Neural progenitor cell (in vitro differentiated cells): ENCODE results near the gene NGRN. TPM values are rescaled to one million over a fixed set of nuclear protein-coding genes. Genes with fewer than 3 reads are reported as not detected.

ENCODE experiments used
- DNase-seq: peaks from one replicate; pipeline ENCODE4 v3.0.0-alpha.2; 2016; ENCODE audit warnings: low spot score
- H2AFZ ChIP-seq: fragments of 200-600 bp; sonication (generic); replicated peaks from 2 replicates; pipeline ENCODE4 v1.6.1; 2016; ENCODE audit warnings: antibody characterized with exemption
- H3F3A ChIP-seq: fragments of 200-600 bp; sonication (generic); 2 replicates; pipeline ENCODE4 v1.6.1; 2016; ENCODE audit warnings: antibody characterized with exemption, low read depth
- H3K27ac ChIP-seq: fragments of 200-600 bp; sonication (generic); 2 replicates; pipeline ENCODE4 v1.5.1; 2016; ENCODE audit warnings: mild to moderate bottlenecking
- H3K27me3 ChIP-seq: fragments of 200-600 bp; sonication (generic); 2 replicates; pipeline ENCODE4 v1.6.1; 2016; ENCODE audit warnings: mild to moderate bottlenecking, moderate library complexity
- H3K36me3 ChIP-seq: fragments of 200-600 bp; sonication (generic); 2 replicates; pipeline ENCODE4 v1.5.1; 2016
- H3K4me1 ChIP-seq: fragments of 200-600 bp; sonication (generic); 2 replicates; pipeline ENCODE4 v1.6.1; 2016; ENCODE audit warnings: mixed run types
- H3K4me2 ChIP-seq: fragments of 200-600 bp; sonication (generic); 2 replicates; pipeline ENCODE4 v1.6.1; 2016
- H3K4me3 ChIP-seq: fragments of 200-600 bp; sonication (generic); 2 replicates; pipeline ENCODE4 v1.5.1; 2016
- H3K79me2 ChIP-seq: fragments of 200-600 bp; sonication (generic); 2 replicates; pipeline ENCODE4 v1.6.1; 2016; ENCODE audit warnings: low read depth
- H3K9ac ChIP-seq: fragments of 200-600 bp; sonication (generic); 2 replicates; pipeline ENCODE4 v1.6.1; 2016
- H3K9me3 ChIP-seq: fragments of 200-600 bp; sonication (generic); 2 replicates; pipeline ENCODE4 v1.5.1; 2016; ENCODE audit warnings: low read depth
- H4K20me1 ChIP-seq: fragments of 200-600 bp; sonication (generic); 2 replicates; pipeline ENCODE4 v1.6.1; 2016; ENCODE audit warnings: low read depth
- H3K27ac Mint-ChIP-seq: 3 replicates; pipeline ENCODE4 v1.8.0; 2021; ENCODE audit warnings: mixed read lengths
- H3K27me3 Mint-ChIP-seq: 2 replicates; pipeline ENCODE4 v1.8.0; 2022; ENCODE audit warnings: low read depth, mild to moderate bottlenecking, inconsistent platforms, moderate library complexity, mixed read lengths; ENCODE audit not compliant: insufficient read depth
- H3K36me3 Mint-ChIP-seq: 3 replicates; pipeline ENCODE4 v1.8.0; 2021; ENCODE audit warnings: mixed read lengths
- H3K4me1 Mint-ChIP-seq: 3 replicates; pipeline ENCODE4 v1.8.0; 2021; ENCODE audit warnings: mixed read lengths
- H3K4me3 Mint-ChIP-seq: 3 replicates; pipeline ENCODE4 v1.8.0; 2021; ENCODE audit warnings: mild to moderate bottlenecking, moderate library complexity, mixed read lengths
- H3K9me3 Mint-ChIP-seq: 3 replicates; pipeline ENCODE4 v1.8.0; 2020; ENCODE audit warnings: mixed read lengths
- EZH2 ChIP-seq: fragments of 200-600 bp; sonication (generic); IDR thresholded peaks from 2 replicates; pipeline ENCODE4 v1.6.1; 2017; ENCODE audit warnings: antibody characterized with exemption, mild to moderate bottlenecking, moderate library complexity
- EZH2phosphoT487 ChIP-seq: fragments of 200-600 bp; sonication (generic); IDR thresholded peaks from 2 replicates; pipeline ENCODE4 v1.6.1; 2017; ENCODE audit warnings: antibody characterized with exemption
- total RNA-seq: library from RNA; depleted of rRNA; stranded (reverse); fragments of >200 nt; gene quantifications from 2 replicates; pipeline ENCODE4 v1.2.3, GENCODE V29; 2015; ENCODE audit warnings: low replicate concordance
- TF ChIP-seq, protein P1 (sequence below): fragments of 200-600 bp; sonication (generic); IDR thresholded peaks from 2 replicates; pipeline ENCODE4 v1.5.1; 2017; ENCODE audit warnings: antibody characterized with exemption, mild to moderate bottlenecking

NGRN gene
- total RNA-seq, 1 donor from 2014 or later: 47.8 TPM

DNA sequence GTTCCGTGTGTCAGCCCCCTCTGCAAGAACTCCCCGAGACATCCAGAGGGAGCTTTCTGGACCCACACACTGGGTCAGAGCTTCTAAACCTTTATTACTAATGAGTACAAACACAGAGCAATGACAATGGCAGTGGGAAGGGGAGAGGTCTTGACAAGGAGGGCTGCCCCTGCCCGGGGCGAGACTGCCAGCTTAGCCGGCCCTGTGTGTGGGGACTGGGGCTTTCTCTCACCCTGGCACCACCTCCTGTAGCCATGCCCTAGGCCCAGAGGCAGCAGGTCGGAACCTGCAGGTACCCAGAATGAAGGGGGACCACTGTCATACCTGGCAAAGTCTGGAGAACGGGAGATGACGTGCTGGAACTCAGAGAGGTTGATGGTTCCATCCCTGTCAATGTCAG, 34.9 kb upstream of the NGRN start:
- Histone ChIP-seq H3K4me2 (no peak overlapping the region), H3K27ac (no peak overlapping the region), H4K20me1 (peaks cover 7% of the 10 kb centered on the region), H3K79me2 (no peaks in the 10 kb centered on the region), H2AFZ (no peak overlapping the region), H3K4me3 (no peak overlapping the region), H3K4me1 (no peaks in the 10 kb centered on the region), H3K36me3 (no peaks in the 10 kb centered on the region), H3K27me3 (peaks cover 11% of the 10 kb centered on the region), H3F3A (peaks cover 6% of the 10 kb centered on the region), H3K9ac (no peak overlapping the region), H3K9me3 (no peaks in the 10 kb centered on the region)
- H3K9me3 Mint-ChIP-seq: no peaks in the 10 kb centered on the region
- H3K27me3 Mint-ChIP-seq: peaks cover 3% of the 10 kb centered on the region
- H3K27ac Mint-ChIP-seq: no peak overlapping the region
- no peak overlapping the region for H3K4me3 Mint-ChIP-seq
- peaks cover 17% of the 10 kb centered on the region for H3K4me1 Mint-ChIP-seq
- peaks cover 12% of the 10 kb centered on the region for H3K36me3 Mint-ChIP-seq
- TF ChIP-seq, protein P1, sequence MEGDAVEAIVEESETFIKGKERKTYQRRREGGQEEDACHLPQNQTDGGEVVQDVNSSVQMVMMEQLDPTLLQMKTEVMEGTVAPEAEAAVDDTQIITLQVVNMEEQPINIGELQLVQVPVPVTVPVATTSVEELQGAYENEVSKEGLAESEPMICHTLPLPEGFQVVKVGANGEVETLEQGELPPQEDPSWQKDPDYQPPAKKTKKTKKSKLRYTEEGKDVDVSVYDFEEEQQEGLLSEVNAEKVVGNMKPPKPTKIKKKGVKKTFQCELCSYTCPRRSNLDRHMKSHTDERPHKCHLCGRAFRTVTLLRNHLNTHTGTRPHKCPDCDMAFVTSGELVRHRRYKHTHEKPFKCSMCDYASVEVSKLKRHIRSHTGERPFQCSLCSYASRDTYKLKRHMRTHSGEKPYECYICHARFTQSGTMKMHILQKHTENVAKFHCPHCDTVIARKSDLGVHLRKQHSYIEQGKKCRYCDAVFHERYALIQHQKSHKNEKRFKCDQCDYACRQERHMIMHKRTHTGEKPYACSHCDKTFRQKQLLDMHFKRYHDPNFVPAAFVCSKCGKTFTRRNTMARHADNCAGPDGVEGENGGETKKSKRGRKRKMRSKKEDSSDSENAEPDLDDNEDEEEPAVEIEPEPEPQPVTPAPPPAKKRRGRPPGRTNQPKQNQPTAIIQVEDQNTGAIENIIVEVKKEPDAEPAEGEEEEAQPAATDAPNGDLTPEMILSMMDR: no peak
- TF ChIP-seq EZH2: no peak
- no peak for TF ChIP-seq EZH2phosphoT487
- DNase-seq: no peak

- Histone ChIP-seq H3K4me1 (no peaks in the 10 kb centered on the region), H2AFZ (no peak overlapping the region), H3K4me3 (no peak overlapping the region), H3K9ac (no peak overlapping the region), H4K20me1 (peaks cover 7% of the 10 kb centered on the region), H3K4me2 (no peak overlapping the region), H3K27me3 (peaks cover 11% of the 10 kb centered on the region), H3K9me3 (no peaks in the 10 kb centered on the region), H3K27ac (no peak overlapping the region), H3F3A (peaks cover 6% of the 10 kb centered on the region), H3K79me2 (no peaks in the 10 kb centered on the region), H3K36me3 (no peaks in the 10 kb centered on the region)
- H3K4me1 Mint-ChIP-seq: peaks cover 17% of the 10 kb centered on the region
- no peak overlapping the region for H3K27ac Mint-ChIP-seq
- peak overlapping the region; percentile 56 for H3K4me3 Mint-ChIP-seq
- DNase-seq: no peak
- TF ChIP-seq EZH2 (no peak), EZH2phosphoT487 (no peak)
- TF ChIP-seq, protein P1: no peak
- no peaks in the 10 kb centered on the region for H3K9me3 Mint-ChIP-seq
- peaks cover 3% of the 10 kb centered on the region for H3K27me3 Mint-ChIP-seq
- peaks cover 9% of the 10 kb centered on the region for H3K36me3 Mint-ChIP-seq
These were observed 34.1 kb upstream of the NGRN start for GRCh38 chr15:90231028-90232017.

DNA sequence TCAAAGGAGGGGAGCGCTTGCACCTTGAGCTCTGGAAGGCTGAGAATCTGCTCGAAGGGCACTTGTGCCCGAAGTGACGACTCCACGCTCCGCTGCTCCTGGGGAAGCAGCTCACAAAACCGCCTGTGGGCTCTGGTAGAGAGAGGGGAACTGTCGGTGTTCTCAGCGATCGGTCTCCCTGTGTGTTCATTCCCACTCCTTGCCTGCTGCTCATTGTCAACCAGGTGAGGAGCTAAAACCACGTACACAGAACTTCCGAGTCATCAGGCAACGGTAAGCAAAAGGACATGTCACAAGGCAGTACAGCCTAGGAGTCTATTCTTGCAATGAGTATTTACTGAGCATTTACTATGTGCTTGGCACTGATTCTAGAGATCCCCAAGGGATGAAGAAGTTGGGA, 33.3 kb upstream of the NGRN start:
- Histone ChIP-seq H3K27ac (no peak overlapping the region), H3K27me3 (peaks cover 11% of the 10 kb centered on the region), H3K79me2 (no peaks in the 10 kb centered on the region), H3K4me3 (no peak overlapping the region), H3K9ac (no peak overlapping the region), H3K36me3 (no peaks in the 10 kb centered on the region), H3K9me3 (no peaks in the 10 kb centered on the region), H4K20me1 (peaks cover 7% of the 10 kb centered on the region), H3K4me2 (no peak overlapping the region), H3K4me1 (no peaks in the 10 kb centered on the region), H2AFZ (no peak overlapping the region), H3F3A (peaks cover 6% of the 10 kb centered on the region)
- no peak for TF ChIP-seq EZH2
- no peak for TF ChIP-seq EZH2phosphoT487
- TF ChIP-seq, protein P1: no peak
- Mint-ChIP-seq H3K4me3 (peak overlapping the region; percentile 84), H3K27ac (no peak overlapping the region), H3K27me3 (peaks cover 3% of the 10 kb centered on the region), H3K9me3 (no peaks in the 10 kb centered on the region), H3K36me3 (peaks cover 9% of the 10 kb centered on the region), H3K4me1 (peaks cover 17% of the 10 kb centered on the region)
- DNase-seq: no peak
